Muscle layer of duodenum (tissue), 2 donors: Measurements from ENCODE around the gene PYGB.

Experiments
- H3K27ac ChIP-seq: one replicate; pipeline ENCODE4 v1.7.0; 2013; ENCODE audit warnings: mild to moderate bottlenecking, low read length
- H3K27me3 ChIP-seq: one replicate; pipeline ENCODE4 v1.7.0; 2013; ENCODE audit warnings: low read depth, mild to moderate bottlenecking, control low read depth, low read length
- H3K36me3 ChIP-seq, 2 donors: one replicate each; pipeline ENCODE4 v1.7.0; 2013; ENCODE audit warnings: low read length in 2 of 2, control low read depth in 1 of 2, mild to moderate bottlenecking in 1 of 2; ENCODE audit not compliant: insufficient read depth in 2 of 2, control insufficient read depth in 1 of 2
- H3K4me1 ChIP-seq, 2 donors: one replicate each; pipeline ENCODE4 v1.7.0; 2013; ENCODE audit warnings: low read length in 2 of 2, mild to moderate bottlenecking in 2 of 2, control low read depth in 1 of 2, moderate library complexity in 1 of 2; ENCODE audit not compliant: insufficient read depth in 2 of 2, control insufficient read depth in 1 of 2
- H3K4me3 ChIP-seq, 2 donors: one replicate each; pipeline ENCODE4 v1.7.0; 2013; ENCODE audit warnings: low read length in 2 of 2, low read depth in 1 of 2, mild to moderate bottlenecking in 1 of 2
- H3K9me3 ChIP-seq, 2 donors: one replicate each; pipeline ENCODE4 v1.7.0; 2013; ENCODE audit warnings: low read length in 2 of 2, control low read depth in 1 of 2, mild to moderate bottlenecking in 1 of 2; ENCODE audit not compliant: control insufficient read depth in 1 of 2
- donor health status: healthy.

The PYGB gene

GRCh38 chr20:25207149-25207959 is 40.5 kb upstream of the PYGB start:
- Histone ChIP-seq H3K36me3 (peaks cover 10 to 39% of the 10 kb centered on the region in 2 donors), H3K27me3 (no peaks in the 10 kb centered on the region), H3K9me3 (no peaks in the 10 kb centered on the region), H3K4me1 (no peaks in the 10 kb centered on the region), H3K27ac (no peak overlapping the region), H3K4me3 (no peak overlapping the region)

- Histone ChIP-seq H3K36me3 (peaks cover 13 to 43% of the 10 kb centered on the region in 2 donors), H3K4me3 (no peak overlapping the region), H3K27ac (no peak overlapping the region), H3K4me1 (no peaks in the 10 kb centered on the region), H3K9me3 (no peaks in the 10 kb centered on the region), H3K27me3 (no peaks in the 10 kb centered on the region)
These were observed 39.8 kb upstream of the PYGB start for GRCh38 chr20:25207960-25208534.

- no peak overlapping the region for H3K27ac ChIP-seq
- no peaks in the 10 kb centered on the region for H3K27me3 ChIP-seq
- H3K9me3 ChIP-seq, result no peaks in the 10 kb centered on the region
- peaks cover 23 to 56% of the 10 kb centered on the region in 2 donors for H3K36me3 ChIP-seq
- no peaks in the 10 kb centered on the region for H3K4me1 ChIP-seq
- H3K4me3 ChIP-seq, result no peak overlapping the region
These were observed 38.5 kb upstream of the PYGB start for GRCh38 chr20:25209400-25209799.

GRCh38 chr20:25209911-25210310 is 38.0 kb upstream of the PYGB start:
- no peaks in the 10 kb centered on the region for H3K9me3 ChIP-seq
- H3K27ac ChIP-seq, result no peak overlapping the region
- no peaks in the 10 kb centered on the region for H3K4me1 ChIP-seq
- H3K4me3 ChIP-seq, result no peak overlapping the region
- H3K27me3 ChIP-seq, result no peaks in the 10 kb centered on the region
- H3K36me3 ChIP-seq, result peaks cover 26 to 61% of the 10 kb centered on the region in 2 donors

- Histone ChIP-seq H3K4me3 (no peak overlapping the region), H3K36me3 (peaks cover 40 to 74% of the 10 kb centered on the region in 2 donors)
These were observed 36.6 kb upstream of the PYGB start for GRCh38 chr20:25211273-25211672.

GRCh38 chr20:25212242-25212641 is 35.6 kb upstream of the PYGB start:
- Histone ChIP-seq H3K27me3 (no peaks in the 10 kb centered on the region), H3K9me3 (no peaks in the 10 kb centered on the region), H3K4me3 (no peak overlapping the region), H3K27ac (no peak overlapping the region), H3K4me1 (no peaks in the 10 kb centered on the region), H3K36me3 (peaks cover 46 to 78% of the 10 kb centered on the region in 2 donors)

More at GRCh38 chr20:25211273-25211672, 36.6 kb upstream of the PYGB start:
- no peaks in the 10 kb centered on the region for H3K27me3 ChIP-seq
- H3K4me1 ChIP-seq, result no peaks in the 10 kb centered on the region
- no peak overlapping the region for H3K27ac ChIP-seq
- no peaks in the 10 kb centered on the region for H3K9me3 ChIP-seq

GRCh38 chr20:25213566-25214425 is 34.1 kb upstream of the PYGB start:
- H3K27ac ChIP-seq, result no peak overlapping the region
- H3K36me3 ChIP-seq, result peaks cover 58 to 88% of the 10 kb centered on the region in 2 donors
- H3K4me3 ChIP-seq, result no peak overlapping the region
- H3K4me1 ChIP-seq, result no peaks in the 10 kb centered on the region
- H3K9me3 ChIP-seq, result no peaks in the 10 kb centered on the region
- H3K27me3 ChIP-seq, result no peaks in the 10 kb centered on the region

GRCh38 chr20:25214426-25214790 is 33.5 kb upstream of the PYGB start:
- Histone ChIP-seq H3K36me3 (peaks cover 62 to 92% of the 10 kb centered on the region in 2 donors), H3K27me3 (no peaks in the 10 kb centered on the region)

GRCh38 chr20:25214819-25215218 is 33.1 kb upstream of the PYGB start:
- H3K27me3 ChIP-seq, result no peaks in the 10 kb centered on the region
- no peak overlapping the region for H3K27ac ChIP-seq
- H3K36me3 ChIP-seq, result peaks cover 66 to 89% of the 10 kb centered on the region in 2 donors
- no peak overlapping the region for H3K4me3 ChIP-seq
- no peaks in the 10 kb centered on the region for H3K9me3 ChIP-seq
- H3K4me1 ChIP-seq, result no peaks in the 10 kb centered on the region

More at GRCh38 chr20:25214426-25214790, 33.5 kb upstream of the PYGB start:
- Histone ChIP-seq H3K4me1 (no peaks in the 10 kb centered on the region), H3K9me3 (no peaks in the 10 kb centered on the region), H3K4me3 (no peak overlapping the region), H3K27ac (no peak overlapping the region)

- no peaks in the 10 kb centered on the region for H3K9me3 ChIP-seq
- no peaks in the 10 kb centered on the region for H3K27me3 ChIP-seq
- H3K36me3 ChIP-seq, result peaks cover 70 to 82% of the 10 kb centered on the region in 2 donors
- H3K4me1 ChIP-seq, result no peaks in the 10 kb centered on the region
- H3K27ac ChIP-seq, result no peak overlapping the region
- H3K4me3 ChIP-seq, result no peak overlapping the region
These were observed 32.4 kb upstream of the PYGB start for GRCh38 chr20:25215521-25215920.
